Suprapubic skin (tissue), 4 donors: ENCODE data around the gene C1QC. TPM values are rescaled to one million over a fixed set of nuclear protein-coding genes. Genes with fewer than 3 reads are reported as not detected.

Experiments
- DNase-seq, 2 donors: peaks; one replicate each; pipeline ENCODE4 v3.0.0-alpha.2; 2019; ENCODE audit warnings: low spot score in 2 of 2
- H3K27ac ChIP-seq: fragments of 200-600 bp; sonication (generic); one replicate; pipeline ENCODE4 v1.5.1; 2019
- H3K27me3 ChIP-seq: fragments of 200-600 bp; sonication (generic); one replicate; pipeline ENCODE4 v1.5.1; 2019
- H3K36me3 ChIP-seq: fragments of 200-600 bp; sonication (generic); one replicate; pipeline ENCODE4 v1.5.1; 2019
- H3K4me1 ChIP-seq: fragments of 200-600 bp; sonication (generic); one replicate; pipeline ENCODE4 v1.5.1; 2019
- H3K4me3 ChIP-seq: fragments of 200-600 bp; sonication (generic); one replicate; pipeline ENCODE4 v1.5.1; 2019; ENCODE audit warnings: mild to moderate bottlenecking
- H3K9me3 ChIP-seq: fragments of 200-600 bp; sonication (generic); one replicate; pipeline ENCODE4 v1.5.1; 2019
- EP300 ChIP-seq: sonication (generic); formaldehyde crosslinking; IDR thresholded peaks from one replicate; pipeline ENCODE4 v1.6.1; 2017; ENCODE audit warnings: antibody characterized with exemption
- POLR2A ChIP-seq, 2 donors: fragments of 450-650 bp; IDR thresholded peaks; one replicate each; pipeline ENCODE4 v1.6.1; 2017; ENCODE audit warnings: antibody characterized with exemption in 2 of 2, mild to moderate bottlenecking in 2 of 2, moderate library complexity in 2 of 2
- POLR2AphosphoS5 ChIP-seq, 3 donors: sonication (generic); formaldehyde crosslinking; IDR thresholded peaks; one replicate each; pipeline ENCODE4 v1.6.1; 2017; ENCODE audit warnings: antibody characterized with exemption in 3 of 3
- WGBS: methylation state at CpG from one replicate; pipeline ENCODE4 v1.1.5; 2018; 5-methylcytosine and 5-hydroxymethylcytosine counted together
- total RNA-seq, 4 donors: library from RNA; depleted of rRNA; stranded (reverse); fragments of >200 nt; gene quantifications; one replicate each; pipeline ENCODE4 v1.1.0, GENCODE V29; 2016
- TF ChIP-seq, protein P1 (sequence below), 2 donors: fragments of 200-600 bp in 1 of 2; fragments of 450-650 bp in 1 of 2; sonication (generic) in 1 of 2; IDR thresholded peaks; one replicate each; pipeline ENCODE4 v1.5.1; 2016 to 2019; ENCODE audit warnings: antibody characterized with exemption in 2 of 2, mild to moderate bottlenecking in 1 of 2, moderate library complexity in 1 of 2

Gene C1QC
- total RNA-seq = 10 to 100 TPM in 3 of 4 donors, 1 to 10 TPM in 1; 6.5 to 31.9 (median 20.4) TPM

DNA sequence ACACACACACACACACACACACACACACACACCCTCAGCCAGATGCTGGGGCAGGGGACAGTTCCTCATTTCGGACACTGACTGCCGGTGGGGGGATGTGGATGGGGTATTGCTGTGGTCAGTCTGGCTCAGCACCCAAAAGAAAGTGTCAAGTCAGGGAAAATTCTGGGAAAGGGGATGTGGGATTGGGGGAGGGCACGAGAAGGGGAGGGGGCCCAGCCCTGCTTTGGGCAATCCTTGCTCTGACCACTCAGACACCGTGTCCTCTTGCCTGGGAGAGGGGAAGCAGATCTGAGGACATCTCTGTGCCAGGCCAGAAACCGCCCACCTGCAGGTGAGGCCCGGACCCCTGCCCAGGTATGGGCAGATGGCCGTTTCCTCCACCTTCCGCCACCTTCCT, at the start of gene C1QC:
Gene C1QC (plus strand): TSS at position 253 of the 400 bp plus-strand sequence. CDS start 391 bp downstream, outside the sequence.
- no peak for DNase-seq
- 59% methylated on average over 5 of the region's 8 CpGs for WGBS
- peak within 1 kb of the TSS; percentile 39 for H3K27ac ChIP-seq
- TF ChIP-seq POLR2A (IDR thresholded peaks at IDR 0.05) (no peak), EP300 (no peak), POLR2AphosphoS5 (IDR thresholded peaks at IDR 0.05) (no peak)
- TF ChIP-seq, protein P1, sequence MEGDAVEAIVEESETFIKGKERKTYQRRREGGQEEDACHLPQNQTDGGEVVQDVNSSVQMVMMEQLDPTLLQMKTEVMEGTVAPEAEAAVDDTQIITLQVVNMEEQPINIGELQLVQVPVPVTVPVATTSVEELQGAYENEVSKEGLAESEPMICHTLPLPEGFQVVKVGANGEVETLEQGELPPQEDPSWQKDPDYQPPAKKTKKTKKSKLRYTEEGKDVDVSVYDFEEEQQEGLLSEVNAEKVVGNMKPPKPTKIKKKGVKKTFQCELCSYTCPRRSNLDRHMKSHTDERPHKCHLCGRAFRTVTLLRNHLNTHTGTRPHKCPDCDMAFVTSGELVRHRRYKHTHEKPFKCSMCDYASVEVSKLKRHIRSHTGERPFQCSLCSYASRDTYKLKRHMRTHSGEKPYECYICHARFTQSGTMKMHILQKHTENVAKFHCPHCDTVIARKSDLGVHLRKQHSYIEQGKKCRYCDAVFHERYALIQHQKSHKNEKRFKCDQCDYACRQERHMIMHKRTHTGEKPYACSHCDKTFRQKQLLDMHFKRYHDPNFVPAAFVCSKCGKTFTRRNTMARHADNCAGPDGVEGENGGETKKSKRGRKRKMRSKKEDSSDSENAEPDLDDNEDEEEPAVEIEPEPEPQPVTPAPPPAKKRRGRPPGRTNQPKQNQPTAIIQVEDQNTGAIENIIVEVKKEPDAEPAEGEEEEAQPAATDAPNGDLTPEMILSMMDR (IDR thresholded peaks at IDR 0.05) = no peak
- H3K4me1 ChIP-seq = peaks cover 5% of the 10 kb centered on the region
- H3K36me3 ChIP-seq = no peaks in the 10 kb centered on the region
- peak within 1 kb of the TSS; percentile 34 for H3K4me3 ChIP-seq
- H3K9me3 ChIP-seq = no peaks in the 10 kb centered on the region
- H3K27me3 ChIP-seq = peaks cover 23% of the 10 kb centered on the region

DNA sequence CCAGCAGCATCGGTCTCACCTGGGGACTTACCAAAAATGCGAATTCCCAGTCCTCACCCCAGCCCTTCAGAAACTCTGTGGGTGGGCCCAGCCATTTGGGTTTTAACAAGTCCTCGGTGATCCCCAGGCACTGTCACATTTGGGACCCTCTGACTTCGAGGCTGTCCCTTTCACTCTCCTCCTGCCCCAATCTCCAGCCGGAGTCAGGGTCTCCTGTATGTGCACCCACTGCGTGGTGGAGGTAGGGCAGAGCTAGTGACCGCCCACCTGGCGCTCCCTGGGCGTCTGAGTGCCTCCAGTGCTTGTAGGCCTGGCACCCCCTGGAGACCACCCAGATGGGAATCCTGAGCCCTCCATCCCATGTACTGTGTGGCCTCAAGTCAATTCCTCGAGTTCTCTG, 49.0 kb upstream of the C1QC start:
- no peak for TF ChIP-seq POLR2AphosphoS5 (IDR thresholded peaks at IDR 0.05)
- TF ChIP-seq POLR2A (IDR thresholded peaks at IDR 0.05) = no peak
- TF ChIP-seq EP300 = no peak
- TF ChIP-seq, protein P1 (IDR thresholded peaks at IDR 0.05) = no peak
- Histone ChIP-seq H3K27ac (no peak overlapping the region), H3K4me3 (no peak overlapping the region), H3K36me3 (no peaks in the 10 kb centered on the region), H3K27me3 (peaks cover 80% of the 10 kb centered on the region), H3K4me1 (no peaks in the 10 kb centered on the region), H3K9me3 (no peaks in the 10 kb centered on the region)
- 88% methylated on average over 3 of the region's 10 CpGs for WGBS
- DNase-seq = no peak

DNA sequence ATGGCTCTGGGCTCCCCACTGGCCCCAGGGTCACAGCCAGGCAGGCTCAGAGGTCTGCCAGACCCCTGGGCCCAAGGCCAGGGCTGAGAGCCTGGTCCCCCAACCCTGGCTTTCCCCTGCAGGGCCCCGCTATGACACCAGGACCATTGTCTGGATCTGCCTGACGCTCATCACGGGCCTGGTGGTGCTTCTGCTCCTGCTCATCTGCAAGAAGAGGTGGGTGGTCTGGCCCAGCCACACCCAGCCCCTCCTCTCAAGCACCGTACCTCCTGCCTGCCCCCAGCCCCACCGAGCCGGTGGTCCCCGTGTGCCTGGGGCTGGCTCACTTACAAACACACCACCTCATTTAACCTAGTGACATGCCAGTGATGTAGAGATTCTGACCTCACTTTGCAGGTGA, 48.3 kb upstream of the C1QC start:
- peaks cover 78% of the 10 kb centered on the region for H3K27me3 ChIP-seq

DNA sequence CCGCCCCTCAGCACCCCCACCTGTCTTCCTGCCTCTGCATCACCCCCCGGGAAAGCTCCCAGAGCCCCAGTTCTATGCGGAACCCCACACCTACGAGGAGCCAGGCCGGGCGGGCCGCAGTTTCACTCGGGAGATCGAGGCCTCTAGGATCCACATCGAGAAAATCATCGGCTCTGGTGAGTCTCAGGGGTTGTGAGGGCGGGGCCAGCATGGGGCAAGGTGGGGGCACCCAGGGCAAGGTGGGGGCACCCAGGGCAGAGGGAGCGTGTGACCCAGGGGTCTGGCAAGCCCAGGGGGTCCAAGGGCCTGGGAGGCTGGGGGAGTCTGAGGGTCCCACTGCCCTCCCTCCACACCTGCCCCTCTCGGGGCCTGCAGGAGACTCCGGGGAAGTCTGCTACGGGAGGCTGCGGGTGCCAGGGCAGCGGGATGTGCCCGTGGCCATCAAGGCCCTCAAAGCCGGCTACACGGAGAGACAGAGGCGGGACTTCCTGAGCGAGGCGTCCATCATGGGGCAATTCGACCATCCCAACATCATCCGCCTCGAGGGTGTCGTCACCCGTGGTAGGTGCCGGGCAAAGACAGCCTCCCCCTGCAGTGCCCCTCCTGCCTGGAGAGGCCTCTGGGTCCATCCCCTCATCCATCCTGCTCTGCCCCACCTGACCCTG, 46.0 kb upstream of the C1QC start:
- H3K9me3 ChIP-seq = no peaks in the 10 kb centered on the region
- DNase-seq = no peak
- H3K36me3 ChIP-seq = no peaks in the 10 kb centered on the region
- TF ChIP-seq POLR2AphosphoS5 (IDR thresholded peaks at IDR 0.05) (no peak), POLR2A (IDR thresholded peaks at IDR 0.05) (no peak), EP300 (no peak)
- TF ChIP-seq, protein P1 (IDR thresholded peaks at IDR 0.05) = no peak
- H3K4me3 ChIP-seq = no peak overlapping the region
- peaks cover 82% of the 10 kb centered on the region for H3K27me3 ChIP-seq
- no peaks in the 10 kb centered on the region for H3K4me1 ChIP-seq
- 59% methylated on average over 14 of the region's 30 CpGs for WGBS
- no peak overlapping the region for H3K27ac ChIP-seq

More for the DNA sequence above, 48.3 kb upstream of the C1QC start:
- H3K4me1 ChIP-seq = no peaks in the 10 kb centered on the region
- no peaks in the 10 kb centered on the region for H3K36me3 ChIP-seq
- no peaks in the 10 kb centered on the region for H3K9me3 ChIP-seq
- H3K4me3 ChIP-seq = no peak overlapping the region
- TF ChIP-seq, protein P1 (IDR thresholded peaks at IDR 0.05) = no peak
- TF ChIP-seq POLR2AphosphoS5 (IDR thresholded peaks at IDR 0.05) = no peak
- TF ChIP-seq EP300 = no peak
- TF ChIP-seq POLR2A (IDR thresholded peaks at IDR 0.05) = no peak
- 77% methylated on average over 3 of the region's 7 CpGs for WGBS
- no peak for DNase-seq
- no peak overlapping the region for H3K27ac ChIP-seq

DNA sequence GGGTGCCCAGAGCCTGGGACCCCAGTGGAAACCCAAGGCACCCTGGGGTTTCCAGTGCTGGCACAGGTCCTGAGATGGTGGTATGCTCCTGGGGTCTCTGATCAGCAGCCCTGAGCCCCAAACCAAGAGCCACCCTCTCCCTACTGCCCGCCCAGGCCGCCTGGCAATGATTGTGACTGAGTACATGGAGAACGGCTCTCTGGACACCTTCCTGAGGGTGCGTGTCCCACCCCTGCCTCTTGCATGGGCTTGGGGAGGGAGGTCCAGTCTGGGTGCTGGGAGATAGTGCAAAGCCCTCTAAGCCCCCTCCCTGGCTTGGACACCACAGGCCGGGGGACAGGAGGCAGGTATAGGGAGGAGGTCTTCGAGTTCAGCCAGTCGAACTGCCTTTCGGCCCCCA, 45.4 kb upstream of the C1QC start:
- H3K36me3 ChIP-seq = no peaks in the 10 kb centered on the region
- TF ChIP-seq POLR2A (IDR thresholded peaks at IDR 0.05) (no peak), POLR2AphosphoS5 (IDR thresholded peaks at IDR 0.05) (no peak), EP300 (no peak)
- TF ChIP-seq, protein P1 (IDR thresholded peaks at IDR 0.05) = no peak
- H3K27me3 ChIP-seq = peaks cover 82% of the 10 kb centered on the region
- H3K27ac ChIP-seq = no peak overlapping the region
- H3K4me3 ChIP-seq = no peak overlapping the region
- H3K9me3 ChIP-seq = no peaks in the 10 kb centered on the region
- no CpG with 5 or more reads among the region's 8 CpGs for WGBS
- no peak for DNase-seq
- no peaks in the 10 kb centered on the region for H3K4me1 ChIP-seq
